ENCODE results near the gene MAGI1. TPM values are rescaled to one million over a fixed set of nuclear protein-coding genes. Genes with fewer than 3 reads are reported as not detected.

Gene MAGI1
- total RNA-seq, 1 donor from 2014 or later, result 21.9 TPM

DNA sequence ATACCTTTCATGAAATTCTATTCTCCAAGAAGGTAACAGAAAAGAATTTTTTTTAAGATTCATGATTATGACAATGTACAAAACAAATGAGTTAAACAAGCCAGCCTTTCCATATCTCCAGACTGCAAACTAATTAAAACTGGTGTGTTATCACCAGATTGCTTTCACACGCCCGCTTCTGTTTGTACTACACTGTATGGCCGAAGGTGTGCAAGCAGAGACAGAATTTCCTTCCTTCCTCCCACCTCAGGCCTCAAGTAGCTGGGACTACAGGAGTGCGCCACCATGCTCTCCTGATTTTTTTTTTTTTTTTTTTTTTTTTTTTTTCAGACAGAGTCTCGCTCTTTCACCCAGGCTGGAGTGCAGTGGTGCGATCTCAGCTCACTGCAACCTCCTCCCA is 400.4 kb downstream of the MAGI1 start:
- Mint-ChIP-seq H3K4me1 (ENCODE audit: unreplicated experiment) (no peaks in the 10 kb centered on the region), H3K4me3 (ENCODE audit: unreplicated experiment) (no peak overlapping the region), H3K27ac (ENCODE audit: unreplicated experiment) (no peak overlapping the region), H3K27me3 (ENCODE audit: unreplicated experiment) (no peaks in the 10 kb centered on the region), H3K36me3 (ENCODE audit: unreplicated experiment) (no peaks in the 10 kb centered on the region), H3K9me3 (ENCODE audit: unreplicated experiment) (peaks cover 3% of the 10 kb centered on the region)
- no peak for DNase-seq (ENCODE audit: extremely low spot score, unreplicated experiment)
- TF ChIP-seq, protein P1, sequence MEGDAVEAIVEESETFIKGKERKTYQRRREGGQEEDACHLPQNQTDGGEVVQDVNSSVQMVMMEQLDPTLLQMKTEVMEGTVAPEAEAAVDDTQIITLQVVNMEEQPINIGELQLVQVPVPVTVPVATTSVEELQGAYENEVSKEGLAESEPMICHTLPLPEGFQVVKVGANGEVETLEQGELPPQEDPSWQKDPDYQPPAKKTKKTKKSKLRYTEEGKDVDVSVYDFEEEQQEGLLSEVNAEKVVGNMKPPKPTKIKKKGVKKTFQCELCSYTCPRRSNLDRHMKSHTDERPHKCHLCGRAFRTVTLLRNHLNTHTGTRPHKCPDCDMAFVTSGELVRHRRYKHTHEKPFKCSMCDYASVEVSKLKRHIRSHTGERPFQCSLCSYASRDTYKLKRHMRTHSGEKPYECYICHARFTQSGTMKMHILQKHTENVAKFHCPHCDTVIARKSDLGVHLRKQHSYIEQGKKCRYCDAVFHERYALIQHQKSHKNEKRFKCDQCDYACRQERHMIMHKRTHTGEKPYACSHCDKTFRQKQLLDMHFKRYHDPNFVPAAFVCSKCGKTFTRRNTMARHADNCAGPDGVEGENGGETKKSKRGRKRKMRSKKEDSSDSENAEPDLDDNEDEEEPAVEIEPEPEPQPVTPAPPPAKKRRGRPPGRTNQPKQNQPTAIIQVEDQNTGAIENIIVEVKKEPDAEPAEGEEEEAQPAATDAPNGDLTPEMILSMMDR (IDR thresholded peaks at IDR 0.05), result no peak

DNA sequence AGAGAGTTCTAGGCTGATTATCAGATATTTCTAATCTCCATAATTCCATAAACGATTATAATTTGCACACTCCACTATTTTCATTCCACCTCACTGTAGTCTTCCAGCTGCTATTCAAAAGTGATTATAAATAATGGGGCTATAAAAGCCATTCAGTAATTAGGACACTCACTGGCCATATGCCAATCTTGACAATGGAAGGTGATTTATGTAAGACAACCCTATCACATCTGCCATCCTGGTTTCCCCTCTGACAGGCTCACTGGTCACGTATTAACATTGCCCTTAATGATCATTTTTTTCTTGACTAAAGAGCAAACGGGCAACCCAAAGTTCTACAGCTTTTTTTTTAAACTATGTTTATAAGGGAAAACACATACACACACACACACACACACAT is 402.4 kb downstream of the MAGI1 start:
- Mint-ChIP-seq H3K9me3 (ENCODE audit: unreplicated experiment) (peaks cover 3% of the 10 kb centered on the region), H3K27me3 (ENCODE audit: unreplicated experiment) (no peaks in the 10 kb centered on the region), H3K4me1 (ENCODE audit: unreplicated experiment) (peaks cover 11% of the 10 kb centered on the region), H3K27ac (ENCODE audit: unreplicated experiment) (no peak overlapping the region), H3K36me3 (ENCODE audit: unreplicated experiment) (no peaks in the 10 kb centered on the region), H3K4me3 (ENCODE audit: unreplicated experiment) (no peak overlapping the region)
- DNase-seq (ENCODE audit: extremely low spot score, unreplicated experiment), result no peak
- TF ChIP-seq, protein P1 (IDR thresholded peaks at IDR 0.05), result no peak

DNA sequence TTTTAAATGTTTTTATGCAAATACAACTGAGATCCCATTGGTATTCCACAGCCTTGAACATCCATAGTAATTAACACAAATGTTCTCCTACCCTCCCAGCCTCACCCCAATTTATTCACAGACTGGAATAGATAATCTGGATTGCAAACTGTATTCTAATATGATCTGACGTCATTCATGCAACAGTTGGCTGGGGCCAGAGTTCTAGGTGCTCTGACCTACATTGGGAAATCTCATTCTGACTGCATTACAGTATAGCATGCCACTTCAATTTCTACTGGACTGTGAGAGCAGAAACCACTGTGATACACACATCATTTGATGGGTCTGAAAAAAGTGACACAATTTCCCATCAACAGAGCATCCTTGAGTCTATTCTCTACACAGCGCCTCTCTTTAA is 403.1 kb downstream of the MAGI1 start:
- TF ChIP-seq, protein P1 (IDR thresholded peaks at IDR 0.05), result no peak
- Mint-ChIP-seq H3K4me3 (ENCODE audit: unreplicated experiment) (no peak overlapping the region), H3K36me3 (ENCODE audit: unreplicated experiment) (no peaks in the 10 kb centered on the region), H3K4me1 (ENCODE audit: unreplicated experiment) (peaks cover 11% of the 10 kb centered on the region), H3K9me3 (ENCODE audit: unreplicated experiment) (peaks cover 3% of the 10 kb centered on the region), H3K27me3 (ENCODE audit: unreplicated experiment) (no peaks in the 10 kb centered on the region), H3K27ac (ENCODE audit: unreplicated experiment) (no peak overlapping the region)
- DNase-seq (ENCODE audit: extremely low spot score, unreplicated experiment), result no peak

DNA sequence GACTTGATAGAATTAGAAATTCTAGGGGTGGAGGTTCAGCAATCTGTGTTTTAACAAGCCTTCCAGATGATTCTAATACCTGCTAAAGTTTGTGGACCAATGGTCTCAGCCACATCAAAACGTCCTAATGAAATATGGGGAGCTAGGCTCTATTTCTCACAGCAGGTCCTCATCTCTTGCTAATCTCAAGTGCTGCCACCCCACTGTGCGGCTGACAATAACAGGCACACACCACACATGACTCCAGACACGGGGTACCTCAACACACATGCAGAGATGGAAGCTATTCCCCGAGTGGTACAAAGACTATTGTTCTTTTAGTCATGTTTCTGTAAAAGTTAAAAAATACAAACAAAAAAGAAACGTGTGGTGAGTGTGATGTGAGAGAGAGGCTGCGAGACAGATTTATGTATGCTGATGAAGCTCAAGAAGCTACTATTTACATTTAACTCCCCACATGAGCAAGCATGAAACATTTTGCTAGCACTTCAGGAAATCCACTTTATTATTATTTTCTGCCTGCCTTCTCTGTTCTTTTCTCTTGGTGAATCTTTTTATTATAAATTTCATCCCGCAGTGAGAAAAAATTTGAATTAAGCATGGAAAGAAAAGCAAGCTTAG is 405.6 kb downstream of the MAGI1 start:
- no peak for DNase-seq (ENCODE audit: extremely low spot score, unreplicated experiment)
- TF ChIP-seq, protein P1 (IDR thresholded peaks at IDR 0.05), result no peak
- Mint-ChIP-seq H3K27me3 (ENCODE audit: unreplicated experiment) (no peaks in the 10 kb centered on the region), H3K4me1 (ENCODE audit: unreplicated experiment) (peaks cover 11% of the 10 kb centered on the region), H3K4me3 (ENCODE audit: unreplicated experiment) (no peak overlapping the region), H3K36me3 (ENCODE audit: unreplicated experiment) (no peaks in the 10 kb centered on the region), H3K27ac (ENCODE audit: unreplicated experiment) (no peak overlapping the region), H3K9me3 (ENCODE audit: unreplicated experiment) (peaks cover 3% of the 10 kb centered on the region)

DNA sequence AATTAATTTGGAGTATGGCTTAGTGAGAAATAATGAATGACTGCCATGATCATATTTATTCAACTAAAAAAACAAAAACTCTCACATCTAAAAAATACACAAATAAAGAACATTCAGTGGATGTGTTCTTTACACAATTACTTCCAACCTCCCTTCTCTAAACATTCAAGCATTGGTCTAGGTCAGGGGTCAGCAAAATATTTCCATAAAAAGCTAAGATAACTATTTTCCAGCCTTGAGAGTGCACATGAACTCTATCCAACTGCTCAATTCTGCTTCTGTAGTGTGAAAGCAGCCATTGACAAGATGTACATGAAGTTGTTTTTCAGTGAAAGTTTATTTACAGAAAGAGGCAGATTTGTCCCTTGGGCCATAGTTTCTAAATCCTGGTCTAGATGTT is 406.3 kb downstream of the MAGI1 start:
- H3K4me3 Mint-ChIP-seq (ENCODE audit: unreplicated experiment), result no peak overlapping the region
- TF ChIP-seq, protein P1 (IDR thresholded peaks at IDR 0.05), result no peak
- H3K27ac Mint-ChIP-seq (ENCODE audit: unreplicated experiment), result no peak overlapping the region
- H3K27me3 Mint-ChIP-seq (ENCODE audit: unreplicated experiment), result no peaks in the 10 kb centered on the region
- peaks cover 3% of the 10 kb centered on the region for H3K9me3 Mint-ChIP-seq (ENCODE audit: unreplicated experiment)
- peaks cover 11% of the 10 kb centered on the region for H3K4me1 Mint-ChIP-seq (ENCODE audit: unreplicated experiment)
- H3K36me3 Mint-ChIP-seq (ENCODE audit: unreplicated experiment), result no peaks in the 10 kb centered on the region
- no peak for DNase-seq (ENCODE audit: extremely low spot score, unreplicated experiment)

Measured in osteocyte (in vitro differentiated cells).